Muscle of leg (tissue), 11 donors: ENCODE data around the gene SLC19A1. TPM values are rescaled to one million over a fixed set of nuclear protein-coding genes. Genes with fewer than 3 reads are reported as not detected.
A peak's percentile ranks its signal among the peaks of the same experiment; 100 is the strongest.
"Not testable (repeated sequence)": the region's sequence is repeated elsewhere in the genome, so short reads cannot be mapped to it uniquely, and the experiment has no call there.

Source experiments
- DNase-seq: peaks from one replicate; pipeline ENCODE4 v3.0.0; 2013
- H3K27ac ChIP-seq: one replicate; pipeline ENCODE4 v1.5.1; 2013; ENCODE audit warnings: mild to moderate bottlenecking, low read length, control low read depth
- H3K27me3 ChIP-seq: one replicate; pipeline ENCODE4 v1.6.1; 2013; ENCODE audit warnings: low read length; ENCODE audit not compliant: control insufficient read depth, insufficient read depth
- H3K36me3 ChIP-seq: one replicate; pipeline ENCODE4 v1.6.1; 2013; ENCODE audit warnings: low read length; ENCODE audit not compliant: control insufficient read depth, insufficient read depth
- H3K4me1 ChIP-seq: one replicate; pipeline ENCODE4 v1.6.1; 2013; ENCODE audit warnings: low read length; ENCODE audit not compliant: control insufficient read depth, insufficient read depth
- H3K4me3 ChIP-seq: one replicate; pipeline ENCODE4 v1.5.1; 2013; ENCODE audit warnings: low read length, control low read depth
- H3K9me3 ChIP-seq: replicated peaks from 2 replicates; pipeline ENCODE4 v1.6.1; 2013; ENCODE audit warnings: low read depth, low read length; ENCODE audit not compliant: control insufficient read depth
- WGBS: methylation state at CpG from one replicate; pipeline ENCODE4 v1.1.5; 2013; ENCODE audit warnings: missing lambda C conversion rate; ENCODE audit not compliant: insufficient coverage; 5-methylcytosine and 5-hydroxymethylcytosine counted together
- polyA plus RNA-seq, 8 donors: library from polyadenylated mRNA; unstranded; fragments of 120-200 nt; gene quantifications; one replicate each; pipeline versions ENCODE4 v1.2.1 to v1.2.3, GENCODE V29; 2013; ENCODE audit warnings: inconsistent platforms in 1 of 8, low replicate concordance in 1 of 8; ENCODE audit not compliant: insufficient read length in 8 of 8, insufficient read depth in 1 of 8
- total RNA-seq: library from RNA; stranded (reverse); fragments of 120-200 nt; gene quantifications from one replicate; pipeline ENCODE4 v1.2.4, GENCODE V29; 2013

SLC19A1 gene
- total and polyA plus RNA-seq, 9 donors: 3.2 to 22.8 (median 12.8) TPM

DNA sequence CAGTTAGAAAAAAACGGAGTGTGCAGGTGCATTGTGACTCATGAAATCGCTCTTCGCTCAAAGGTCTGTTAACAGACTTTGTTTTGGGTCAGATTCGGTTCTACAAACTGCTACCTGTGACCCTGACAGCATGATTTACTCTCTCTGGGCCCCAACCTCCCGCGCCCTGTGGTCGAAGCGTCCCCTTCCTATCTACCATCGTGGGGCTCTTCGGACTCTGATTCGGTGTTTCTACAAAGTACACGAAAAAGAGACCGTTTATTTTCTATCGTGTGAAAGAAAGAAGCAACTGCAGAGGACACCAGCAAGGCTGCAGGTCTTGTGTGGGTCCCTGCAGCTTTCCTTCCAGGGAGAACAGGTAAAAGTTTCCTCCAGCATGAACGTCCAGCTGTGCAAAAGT, 29.4 kb upstream of the SLC19A1 start:
- H3K27me3 ChIP-seq: peaks cover 6% of the 10 kb centered on the region
- peaks cover 14% of the 10 kb centered on the region for H3K4me1 ChIP-seq
- H3K9me3 ChIP-seq: no peaks in the 10 kb centered on the region
- H3K36me3 ChIP-seq: no peaks in the 10 kb centered on the region
- 56% methylated on average over 15 of the region's 15 CpGs for WGBS
- H3K4me3 ChIP-seq: no peak overlapping the region
- no peak for DNase-seq
- H3K27ac ChIP-seq: no peak overlapping the region

DNA sequence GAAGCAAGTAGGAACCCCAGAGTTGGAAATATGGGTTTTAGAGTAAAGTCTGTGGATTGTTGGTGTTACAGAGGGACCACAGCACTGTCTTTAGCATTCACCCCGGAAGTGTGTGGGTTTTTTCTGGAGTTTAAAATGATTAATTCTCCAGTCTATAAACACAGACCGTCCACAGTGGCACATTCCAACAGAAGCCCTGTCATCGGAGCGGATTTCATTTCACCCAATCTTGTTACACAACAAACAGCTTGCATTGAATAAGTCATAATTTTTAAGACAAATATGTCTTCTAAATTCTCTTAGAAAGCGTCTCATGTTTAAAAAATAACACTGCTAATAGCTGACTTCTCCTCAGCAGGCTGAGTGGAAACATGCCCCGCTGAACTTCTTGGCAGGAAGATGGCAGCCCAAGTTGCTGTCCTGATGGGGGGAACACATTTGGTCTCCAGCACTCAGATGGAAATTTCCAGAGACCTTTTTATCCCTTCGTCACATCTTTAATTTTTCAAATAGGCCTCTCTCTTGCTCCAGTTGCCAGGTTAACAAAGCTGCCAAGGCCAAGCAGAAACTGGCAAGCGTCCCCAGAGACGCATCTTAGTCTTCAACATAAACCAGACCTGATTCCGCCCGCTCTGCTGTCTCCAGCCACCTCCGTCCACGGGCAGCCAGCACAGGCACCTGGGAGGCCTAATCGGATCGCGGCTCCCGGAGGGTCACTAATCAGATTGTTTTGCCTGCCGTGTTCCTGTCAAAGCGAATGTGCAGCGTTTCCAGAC, 28.8 kb upstream of the SLC19A1 start:
- DNase-seq: peak; percentile 55
- Histone ChIP-seq H3K4me1 (peaks cover 14% of the 10 kb centered on the region), H3K27ac (no peak overlapping the region), H3K4me3 (no peak overlapping the region), H3K9me3 (no peaks in the 10 kb centered on the region), H3K36me3 (no peaks in the 10 kb centered on the region), H3K27me3 (peaks cover 5% of the 10 kb centered on the region)
- WGBS: 34% methylated on average over 10 of the region's 20 CpGs

DNA sequence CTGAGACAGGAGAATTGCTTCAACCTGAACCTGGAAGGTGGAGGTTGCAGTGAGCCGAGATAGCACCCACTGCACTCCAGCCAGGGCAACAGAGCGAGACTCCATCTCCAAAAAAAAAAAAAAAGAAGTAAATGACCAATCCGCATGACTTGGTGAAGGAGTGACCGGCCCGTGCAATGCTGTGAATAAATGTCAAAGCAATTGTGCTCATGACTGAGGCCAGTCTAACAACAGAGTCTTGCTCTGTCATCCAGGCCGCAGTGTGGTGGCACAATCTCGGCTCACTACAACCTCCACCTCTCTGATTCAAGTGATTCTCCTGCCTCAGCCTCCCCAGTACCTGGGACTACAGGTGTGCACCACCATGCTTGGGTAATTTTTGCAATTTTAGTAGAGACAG, 27.8 kb upstream of the SLC19A1 start:
- H3K36me3 ChIP-seq: no peaks in the 10 kb centered on the region
- H3K4me1 ChIP-seq: peaks cover 13% of the 10 kb centered on the region
- 100% methylated on average over 3 of the region's 7 CpGs for WGBS

DNA sequence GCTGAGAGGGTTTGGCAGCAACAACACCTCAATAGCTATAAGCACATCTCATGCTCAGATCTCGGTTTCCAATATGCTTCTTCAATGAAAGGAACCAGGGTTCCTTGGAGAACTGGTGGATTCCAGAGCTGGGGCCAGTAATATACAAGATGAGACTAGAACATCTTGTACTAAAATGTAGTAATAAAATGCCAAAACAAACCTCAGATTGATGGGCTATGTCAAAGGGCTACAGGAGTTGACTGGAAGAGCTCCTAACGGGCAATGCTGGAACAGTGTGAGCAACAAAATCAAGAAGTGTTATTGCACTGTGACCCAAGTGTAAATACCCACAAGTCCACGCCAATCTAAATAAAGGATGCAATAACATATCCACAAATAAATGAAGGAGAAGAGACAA, 26.1 kb upstream of the SLC19A1 start:
- Histone ChIP-seq H3K36me3 (no peaks in the 10 kb centered on the region), H3K9me3 (no peaks in the 10 kb centered on the region), H3K4me3 (no peak overlapping the region), H3K4me1 (peaks cover 3% of the 10 kb centered on the region), H3K27me3 (peaks cover 8% of the 10 kb centered on the region), H3K27ac (no peak overlapping the region)
- WGBS: no CpG with 5 or more reads among the region's 3 CpGs
- no peak for DNase-seq

More for the DNA sequence above, 27.8 kb upstream of the SLC19A1 start:
- Histone ChIP-seq H3K4me3 (no peak overlapping the region), H3K27ac (no peak overlapping the region), H3K9me3 (no peaks in the 10 kb centered on the region), H3K27me3 (peaks cover 4% of the 10 kb centered on the region)
- DNase-seq: no peak

DNA sequence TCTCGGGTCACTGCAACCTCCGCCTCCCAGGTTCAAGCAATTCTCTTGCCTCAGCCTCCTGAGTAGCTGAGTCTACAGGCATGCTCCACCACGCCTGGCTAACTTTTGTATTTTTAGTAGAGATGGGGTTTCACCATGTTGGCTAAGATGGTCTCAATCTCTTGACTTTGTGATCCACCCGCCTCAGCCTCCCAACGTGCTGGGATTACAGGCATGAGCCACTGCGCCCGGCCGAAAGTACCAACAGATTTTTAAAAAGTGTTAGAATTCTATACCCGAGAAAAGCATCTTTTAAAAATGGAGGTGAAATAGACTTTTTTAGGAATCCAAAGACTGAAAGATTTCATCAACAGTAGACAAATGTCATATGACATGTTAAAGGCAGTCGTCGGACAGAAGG, 21.9 kb upstream of the SLC19A1 start:
- H3K4me3 ChIP-seq, H3K4me1 ChIP-seq, H3K36me3 ChIP-seq, DNase-seq, H3K9me3 ChIP-seq, H3K27ac ChIP-seq: not testable (repeated sequence)
- WGBS: 93% methylated on average over 2 of the region's 11 CpGs
- peaks cover 15% of the 10 kb centered on the region for H3K27me3 ChIP-seq

DNA sequence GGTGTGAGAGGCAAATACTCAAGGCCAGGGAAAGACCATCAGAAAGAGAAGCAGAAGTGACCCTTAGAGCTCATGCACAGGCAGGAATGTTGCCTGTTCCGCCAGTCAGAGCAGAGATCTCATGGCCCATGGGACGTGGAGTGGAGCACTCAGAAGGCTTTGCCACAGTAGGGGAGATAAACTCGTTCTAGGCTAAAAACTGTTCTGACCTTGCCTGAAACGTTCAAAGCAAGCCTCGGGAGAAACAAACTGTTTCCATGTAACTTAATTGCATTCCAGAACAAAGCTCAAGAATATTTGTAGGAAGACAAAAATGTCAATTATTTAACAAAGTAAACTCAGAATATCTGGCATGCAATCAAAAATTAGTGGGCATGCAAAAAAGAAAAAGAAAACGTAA, 20.7 kb upstream of the SLC19A1 start:
- Histone ChIP-seq H3K4me1 (no peaks in the 10 kb centered on the region), H3K4me3 (no peak overlapping the region), H3K36me3 (no peaks in the 10 kb centered on the region), H3K27me3 (peaks cover 15% of the 10 kb centered on the region), H3K27ac (no peak overlapping the region), H3K9me3 (no peaks in the 10 kb centered on the region)
- 57% methylated on average over 1 of the region's 6 CpGs for WGBS
- DNase-seq: no peak

DNA sequence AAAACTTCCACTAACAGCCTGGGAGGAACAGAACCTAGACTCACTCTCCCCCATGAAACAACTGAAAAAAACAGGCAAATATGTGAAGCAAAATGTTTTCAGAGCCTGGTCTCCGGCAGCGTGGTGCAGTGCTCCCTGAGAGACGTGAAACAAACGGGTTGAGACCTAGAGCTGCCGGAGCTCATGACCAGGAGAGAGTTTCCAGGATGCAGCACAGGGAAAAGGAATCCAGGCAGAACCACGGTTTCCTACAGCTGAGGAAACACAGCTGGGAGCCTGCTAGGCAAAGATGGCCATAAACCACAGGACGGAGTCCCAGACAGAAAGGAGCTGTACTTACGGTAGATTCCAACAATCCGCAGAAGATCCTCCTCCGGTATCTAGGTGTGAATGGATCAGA, 20.2 kb upstream of the SLC19A1 start:
- WGBS: 54% methylated on average over 10 of the region's 10 CpGs

DNA sequence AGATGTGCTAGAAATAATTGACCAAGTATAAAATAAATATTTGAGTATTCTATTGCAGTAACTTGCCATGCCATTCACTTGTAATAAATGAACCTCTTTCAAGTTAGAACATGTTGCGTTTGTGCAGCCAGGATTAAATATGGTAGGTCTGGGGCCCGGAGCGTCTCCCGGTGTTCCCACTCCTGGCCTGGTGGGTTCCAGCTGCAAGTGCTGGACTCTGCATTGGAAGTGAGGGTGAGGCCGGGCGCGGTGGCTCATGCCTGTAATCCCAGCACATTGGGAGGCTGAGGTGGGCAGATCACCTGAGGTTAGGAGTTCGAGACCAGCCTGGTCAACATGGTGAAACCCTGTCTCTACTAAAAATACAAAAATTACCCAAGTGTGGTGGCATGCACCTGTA, 19.0 kb upstream of the SLC19A1 start:
- H3K4me3 ChIP-seq, H3K9me3 ChIP-seq, H3K4me1 ChIP-seq, DNase-seq, H3K27ac ChIP-seq, H3K36me3 ChIP-seq: not testable (repeated sequence)
- 85% methylated on average over 6 of the region's 8 CpGs for WGBS
- peaks cover 11% of the 10 kb centered on the region for H3K27me3 ChIP-seq

More for the DNA sequence above, 20.2 kb upstream of the SLC19A1 start:
- no peak for DNase-seq
- Histone ChIP-seq H3K27me3 (peaks cover 11% of the 10 kb centered on the region), H3K4me3 (no peak overlapping the region), H3K9me3 (no peaks in the 10 kb centered on the region), H3K27ac (no peak overlapping the region), H3K4me1 (no peaks in the 10 kb centered on the region), H3K36me3 (no peaks in the 10 kb centered on the region)

DNA sequence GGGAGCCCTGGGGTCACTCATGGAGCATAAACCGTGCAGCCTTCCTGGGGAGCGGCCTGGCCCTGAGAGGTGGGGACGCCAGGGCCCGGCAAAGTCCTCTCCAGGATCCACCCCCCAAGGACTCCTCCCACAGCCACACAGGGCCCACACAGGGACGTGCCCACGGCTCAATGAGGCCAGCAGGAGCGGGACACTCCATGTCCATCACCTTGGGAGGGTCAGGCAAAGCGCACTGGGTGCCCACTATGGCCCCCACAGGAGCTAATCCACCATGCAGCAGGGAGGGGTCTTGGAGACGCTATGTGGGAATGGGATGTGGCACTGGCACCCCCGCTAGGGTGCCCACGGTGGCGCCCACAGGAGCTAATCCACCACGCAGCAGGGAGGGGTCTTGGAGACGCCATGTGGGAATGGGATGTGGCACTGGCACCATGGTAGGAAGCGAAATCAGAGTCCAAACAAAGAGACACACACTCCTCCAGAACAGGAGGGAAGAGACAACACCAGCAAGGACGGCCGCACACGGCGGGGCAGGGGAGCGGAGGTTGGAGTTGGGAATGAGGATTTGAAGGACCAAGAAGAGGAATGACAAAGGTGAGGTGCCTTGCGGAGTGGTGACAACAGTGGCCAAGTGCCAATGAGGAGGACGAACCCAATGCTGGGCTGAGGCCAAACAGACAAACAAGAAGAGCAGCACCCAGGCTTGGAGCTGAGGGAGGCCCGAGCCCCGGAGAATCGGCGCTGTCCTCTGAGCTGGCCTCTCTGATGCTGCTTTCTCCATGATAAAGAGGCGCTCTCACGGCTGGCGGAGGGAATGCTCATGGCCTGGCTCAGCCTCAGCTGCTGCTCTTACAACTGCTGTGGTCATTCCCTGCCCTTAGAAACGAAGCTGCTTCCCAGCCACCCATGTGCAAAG, 18.1 kb upstream of the SLC19A1 start:
- 81% methylated on average over 25 of the region's 30 CpGs for WGBS
- no peak overlapping the region for H3K4me3 ChIP-seq
- no peak for DNase-seq
- H3K36me3 ChIP-seq: no peaks in the 10 kb centered on the region
- no peaks in the 10 kb centered on the region for H3K9me3 ChIP-seq
- peaks cover 11% of the 10 kb centered on the region for H3K27me3 ChIP-seq
- peaks cover 6% of the 10 kb centered on the region for H3K4me1 ChIP-seq
- H3K27ac ChIP-seq: no peak overlapping the region
